Measurements from ENCODE around the gene CAMK1D. TPM values are rescaled to one million over a fixed set of nuclear protein-coding genes. Genes with fewer than 3 reads are reported as not detected.
"Not testable (repeated sequence)": the region's sequence is repeated elsewhere in the genome, so short reads cannot be mapped to it uniquely, and the experiment has no call there.

Gene CAMK1D
- total and polyA plus RNA-seq, 3 donors from 2014 or later, result 10.0 to 14.5 (median 14.0) TPM

DNA sequence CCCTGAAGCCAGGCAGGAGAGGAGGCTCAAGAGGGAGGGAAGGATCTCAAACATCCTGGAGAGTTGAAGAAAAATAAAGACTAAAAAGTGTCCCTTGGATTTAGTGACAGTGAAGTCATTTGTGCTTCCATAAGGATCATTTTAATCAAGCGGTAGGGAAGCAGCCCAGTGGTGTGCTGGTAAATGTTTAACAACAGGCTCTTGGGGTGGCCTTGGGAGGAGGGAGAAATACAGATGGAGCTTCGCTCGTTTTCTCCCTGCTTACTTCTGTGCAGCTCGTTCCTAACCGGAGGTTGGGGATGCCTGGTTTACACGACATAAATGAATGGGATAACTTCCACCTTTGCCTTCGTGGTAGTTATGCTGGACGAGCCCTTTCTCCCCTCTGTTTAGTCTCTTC lies 140.0 kb downstream of the CAMK1D start:
- H3K27ac ChIP-seq, result no peak overlapping the region
- H3K36me3 ChIP-seq (ENCODE audit: low read depth, missing control alignments), result no peaks in the 10 kb centered on the region
- H3K4me1 ChIP-seq, result peaks cover 2% of the 10 kb centered on the region
- no peak for DNase-seq
- H3K9me3 ChIP-seq, result no peaks in the 10 kb centered on the region
- 77 to 88% methylated on average over 8 of the region's 8 CpGs for WGBS, 2 donors
- intact Hi-C loops (cut with DNase I; ENCODE audit: low total_unique reads), result no loop called here
- H3K4me3 ChIP-seq, result no peak overlapping the region
- no peaks in the 10 kb centered on the region for H3K27me3 ChIP-seq
- no peak for TF ChIP-seq POLR2A (IDR thresholded peaks at IDR 0.05)
- TF ChIP-seq, protein P1, sequence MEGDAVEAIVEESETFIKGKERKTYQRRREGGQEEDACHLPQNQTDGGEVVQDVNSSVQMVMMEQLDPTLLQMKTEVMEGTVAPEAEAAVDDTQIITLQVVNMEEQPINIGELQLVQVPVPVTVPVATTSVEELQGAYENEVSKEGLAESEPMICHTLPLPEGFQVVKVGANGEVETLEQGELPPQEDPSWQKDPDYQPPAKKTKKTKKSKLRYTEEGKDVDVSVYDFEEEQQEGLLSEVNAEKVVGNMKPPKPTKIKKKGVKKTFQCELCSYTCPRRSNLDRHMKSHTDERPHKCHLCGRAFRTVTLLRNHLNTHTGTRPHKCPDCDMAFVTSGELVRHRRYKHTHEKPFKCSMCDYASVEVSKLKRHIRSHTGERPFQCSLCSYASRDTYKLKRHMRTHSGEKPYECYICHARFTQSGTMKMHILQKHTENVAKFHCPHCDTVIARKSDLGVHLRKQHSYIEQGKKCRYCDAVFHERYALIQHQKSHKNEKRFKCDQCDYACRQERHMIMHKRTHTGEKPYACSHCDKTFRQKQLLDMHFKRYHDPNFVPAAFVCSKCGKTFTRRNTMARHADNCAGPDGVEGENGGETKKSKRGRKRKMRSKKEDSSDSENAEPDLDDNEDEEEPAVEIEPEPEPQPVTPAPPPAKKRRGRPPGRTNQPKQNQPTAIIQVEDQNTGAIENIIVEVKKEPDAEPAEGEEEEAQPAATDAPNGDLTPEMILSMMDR (IDR thresholded peaks at IDR 0.05), result no peak

DNA sequence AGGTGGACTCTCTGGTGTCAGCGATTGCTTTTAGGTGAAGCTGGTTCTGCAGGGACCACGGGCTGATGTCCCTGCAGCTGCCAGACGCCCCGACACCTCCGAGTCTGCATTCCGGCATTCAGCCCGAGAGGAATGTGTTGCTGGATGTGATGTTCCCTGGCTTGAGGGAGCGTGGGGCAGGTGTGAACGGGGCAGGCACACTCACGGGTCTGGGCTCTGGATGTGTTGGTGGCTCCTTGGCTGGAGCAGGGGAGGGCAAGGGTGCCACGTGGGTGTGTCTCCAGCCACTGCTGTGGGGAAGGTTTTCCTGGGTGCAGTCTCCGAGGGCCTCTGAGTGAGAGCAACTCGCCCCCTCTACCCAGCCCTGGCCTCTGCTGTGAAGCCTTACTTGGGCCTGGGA lies 140.5 kb downstream of the CAMK1D start:
- Histone ChIP-seq H3K27me3 (no peaks in the 10 kb centered on the region), H3K36me3 (ENCODE audit: low read depth, missing control alignments) (no peaks in the 10 kb centered on the region), H3K27ac (no peak overlapping the region), H3K4me3 (no peak overlapping the region), H3K4me1 (peaks cover 2% of the 10 kb centered on the region), H3K9me3 (no peaks in the 10 kb centered on the region)
- TF ChIP-seq POLR2A (IDR thresholded peaks at IDR 0.05), result no peak
- TF ChIP-seq, protein P1 (IDR thresholded peaks at IDR 0.05), result no peak
- intact Hi-C loops (cut with DNase I; ENCODE audit: low total_unique reads), result no loop called here
- DNase-seq, result no peak
- whole genome bisulfite sequencing, 2 donors, result 66 to 86% methylated on average over 10 to 13 of the region's 13 CpGs

DNA sequence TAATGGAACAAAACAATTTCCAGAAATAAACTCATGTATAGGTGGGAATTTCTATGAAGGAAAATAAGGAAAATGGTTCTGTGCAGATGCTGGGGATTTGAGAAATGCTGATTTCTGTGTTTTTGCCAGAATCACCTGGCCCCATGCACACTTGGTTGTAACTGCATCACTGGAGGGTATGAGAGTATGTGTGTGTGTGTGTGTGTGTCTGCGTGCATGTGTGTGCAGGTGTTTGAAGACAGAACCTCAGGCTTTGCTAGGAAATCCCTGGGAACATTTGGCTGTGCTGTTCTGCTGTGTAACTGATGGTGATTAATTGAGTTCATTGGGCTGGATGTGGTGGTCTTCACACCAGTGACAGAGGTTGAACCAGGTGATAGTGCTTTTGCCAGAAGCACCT lies 141.6 kb downstream of the CAMK1D start:
- intact Hi-C loops (cut with DNase I; ENCODE audit: low total_unique reads), result no loop called here
- TF ChIP-seq POLR2A (IDR thresholded peaks at IDR 0.05), result no peak
- TF ChIP-seq, protein P1 (IDR thresholded peaks at IDR 0.05), result no peak
- no peaks in the 10 kb centered on the region for H3K4me1 ChIP-seq
- no peaks in the 10 kb centered on the region for H3K36me3 ChIP-seq (ENCODE audit: low read depth, missing control alignments)
- DNase-seq, result no peak
- H3K27ac ChIP-seq, result no peak overlapping the region
- H3K9me3 ChIP-seq, result no peaks in the 10 kb centered on the region
- H3K4me3 ChIP-seq, result no peak overlapping the region
- 86 to 100% methylated on average over 1 of the region's 1 CpG for WGBS, 2 donors
- H3K27me3 ChIP-seq, result no peaks in the 10 kb centered on the region

DNA sequence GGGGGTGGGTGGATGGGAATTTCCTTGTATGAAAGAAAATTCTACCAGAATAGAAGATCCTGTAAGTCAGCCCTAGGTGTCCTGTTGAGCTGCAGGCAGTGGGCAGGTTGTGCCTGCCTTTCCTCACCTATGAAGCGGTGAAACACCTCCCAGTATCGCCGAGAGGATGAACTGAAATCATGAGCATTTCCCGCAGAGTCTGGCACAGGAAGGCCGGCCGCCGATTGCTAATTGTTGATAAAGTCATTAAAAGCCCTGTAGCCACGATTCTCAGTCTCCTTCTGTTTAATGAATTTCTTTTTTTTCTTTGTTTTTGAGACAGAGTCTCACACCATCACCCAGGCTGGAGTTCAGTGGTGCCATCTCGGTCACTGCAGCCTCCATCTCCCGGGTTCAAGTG lies 142.1 kb downstream of the CAMK1D start:
- H3K9me3 ChIP-seq, result no peaks in the 10 kb centered on the region
- H3K27me3 ChIP-seq, result no peaks in the 10 kb centered on the region
- no peak for DNase-seq
- no peak overlapping the region for H3K27ac ChIP-seq
- intact Hi-C loops (cut with DNase I; ENCODE audit: low total_unique reads), result no loop called here
- no peaks in the 10 kb centered on the region for H3K4me1 ChIP-seq
- TF ChIP-seq, protein P1 (IDR thresholded peaks at IDR 0.05), result no peak
- TF ChIP-seq POLR2A (IDR thresholded peaks at IDR 0.05), result no peak
- H3K4me3 ChIP-seq, result no peak overlapping the region
- no peaks in the 10 kb centered on the region for H3K36me3 ChIP-seq (ENCODE audit: low read depth, missing control alignments)
- 85% methylated on average over 10 of the region's 10 CpGs for WGBS, 2 donors

DNA sequence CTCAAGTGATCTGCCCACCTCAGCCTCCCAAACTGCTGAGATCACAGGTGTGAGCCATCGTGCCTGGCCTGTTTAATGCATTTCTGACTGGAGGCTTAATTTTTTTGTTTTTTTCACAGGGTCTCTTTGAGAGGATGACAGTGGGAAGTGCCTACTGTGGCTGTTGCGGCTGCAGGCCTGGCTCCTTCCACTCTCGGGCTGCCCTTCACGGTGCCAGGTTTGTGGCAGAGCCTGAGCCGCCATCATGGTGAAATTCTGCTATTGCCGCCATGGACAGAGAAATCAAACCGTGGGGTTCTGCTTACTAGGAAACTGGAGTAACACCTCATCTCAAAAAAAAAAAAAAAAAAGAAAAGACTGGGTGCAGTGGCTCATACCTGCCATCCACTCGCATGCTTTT lies 142.7 kb downstream of the CAMK1D start:
- intact Hi-C loops (cut with DNase I; ENCODE audit: low total_unique reads), result no loop called here
- Histone ChIP-seq H3K36me3 (ENCODE audit: low read depth, missing control alignments) (no peaks in the 10 kb centered on the region), H3K27me3 (no peaks in the 10 kb centered on the region), H3K4me1 (no peaks in the 10 kb centered on the region), H3K27ac (no peak overlapping the region), H3K4me3 (no peak overlapping the region), H3K9me3 (no peaks in the 10 kb centered on the region)
- TF ChIP-seq, protein P1 (IDR thresholded peaks at IDR 0.05), result no peak
- TF ChIP-seq POLR2A (IDR thresholded peaks at IDR 0.05), result no peak
- 94 to 95% methylated on average over 8 of the region's 8 CpGs for WGBS, 2 donors
- DNase-seq, result no peak

DNA sequence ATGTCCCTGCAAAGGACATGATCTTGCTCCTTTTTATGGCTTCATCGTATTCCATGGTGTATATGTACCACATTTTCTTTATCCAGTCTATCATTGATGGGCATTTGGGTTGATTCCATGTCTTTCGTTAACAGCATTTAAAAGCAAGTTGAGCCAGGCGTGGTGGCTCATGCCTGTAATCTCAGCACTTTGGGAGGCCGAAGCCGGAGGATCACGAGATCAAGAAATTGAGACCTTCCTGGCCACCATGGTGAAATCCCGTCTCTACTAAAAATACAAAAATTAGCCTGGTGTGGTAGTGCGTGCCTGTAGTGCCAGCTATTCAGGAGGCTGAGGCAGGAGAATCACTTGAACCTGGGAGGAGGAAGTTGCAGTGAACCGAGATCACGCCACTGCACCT lies 147.7 kb downstream of the CAMK1D start:
- intact Hi-C loops (cut with DNase I; ENCODE audit: low total_unique reads); H3K9me3 ChIP-seq; H3K27ac ChIP-seq; H3K4me3 ChIP-seq; H3K27me3 ChIP-seq; DNase-seq; H3K36me3 ChIP-seq (ENCODE audit: low read depth, missing control alignments): not testable (repeated sequence)
- WGBS, 2 donors, result 95 to 100% methylated on average over 10 of the region's 10 CpGs
- peaks cover 30% of the 10 kb centered on the region for H3K4me1 ChIP-seq

Data from testis (tissue), 3 donors.